Neural cell (in vitro differentiated cells): ENCODE measurements around the gene DAAM2. TPM values are rescaled to one million over a fixed set of nuclear protein-coding genes. Genes with fewer than 3 reads are reported as not detected.

ENCODE experiments used
- H2AFZ ChIP-seq: fragments of 200-600, 300-800 bp; sonication (generic), shearing (Covaris generic); 2 replicates; pipeline ENCODE4 v1.6.0; 2014; ENCODE audit warnings: low read depth, mild to moderate bottlenecking, antibody characterized with exemption, low read length, moderate library complexity
- H3F3A ChIP-seq: fragments of 200-600 bp; shearing (Covaris generic); 2 replicates; pipeline ENCODE4 v1.6.1; 2016; ENCODE audit warnings: mild to moderate bottlenecking, moderate library complexity, mixed read lengths, antibody characterized with exemption, low read length; ENCODE audit not compliant: insufficient read depth, poor library complexity, severe bottlenecking
- H3K27ac ChIP-seq: fragments of 200-600, 300-800 bp; sonication (generic), shearing (Covaris generic); 2 replicates; pipeline ENCODE4 v1.5.1; 2014; ENCODE audit warnings: mild to moderate bottlenecking, low read length, moderate library complexity
- H3K27me3 ChIP-seq: fragments of 300-800, 200-600 bp; sonication (generic), shearing (Covaris generic); 2 replicates; pipeline ENCODE4 v1.6.0; 2014; ENCODE audit warnings: mild to moderate bottlenecking, low read depth, low read length, moderate library complexity; ENCODE audit not compliant: insufficient read depth
- H3K36me3 ChIP-seq: fragments of 300-800, 200-600 bp; sonication (generic), shearing (Covaris generic); 2 replicates; pipeline ENCODE4 v1.5.1; 2014; ENCODE audit warnings: mild to moderate bottlenecking, antibody characterized with exemption, low read length, moderate library complexity; ENCODE audit not compliant: insufficient read depth
- H3K4me2 ChIP-seq: fragments of 300-800, 200-600 bp; sonication (generic), shearing (Covaris generic); 2 replicates; pipeline ENCODE4 v1.6.0; 2014; ENCODE audit warnings: mild to moderate bottlenecking, low read length
- H3K4me3 ChIP-seq: fragments of 300-800, 200-600 bp; sonication (generic), shearing (Covaris generic); 2 replicates; pipeline ENCODE4 v1.5.1; 2014; ENCODE audit warnings: mild to moderate bottlenecking, low read length, moderate library complexity
- H3K79me2 ChIP-seq: fragments of 200-600 bp; shearing (Covaris generic); replicated peaks from 2 replicates; pipeline ENCODE4 v1.6.0; 2014; ENCODE audit warnings: mild to moderate bottlenecking, low read length, moderate library complexity; ENCODE audit not compliant: insufficient read depth
- H3K9ac ChIP-seq: fragments of 300-800, 200-600 bp; sonication (generic), shearing (Covaris generic); 2 replicates; pipeline ENCODE4 v1.6.1; 2016; ENCODE audit warnings: mild to moderate bottlenecking, low read length, mixed read lengths
- H3K9me2 ChIP-seq: fragments of 200-600 bp; shearing (Covaris generic); 2 replicates; pipeline ENCODE4 v1.6.1; 2016; ENCODE audit warnings: mild to moderate bottlenecking, low read length, mixed read lengths; ENCODE audit not compliant: insufficient read depth
- H3K9me3 ChIP-seq: fragments of 200-600, 300-800 bp; sonication (generic), shearing (Covaris generic); 2 replicates; pipeline ENCODE4 v1.6.1; 2016; ENCODE audit warnings: mild to moderate bottlenecking, mixed run types, low read length, moderate library complexity, mixed read lengths
- H4K20me1 ChIP-seq: fragments of 200-600 bp; shearing (Covaris generic); 2 replicates; pipeline ENCODE4 v1.6.1; 2016; ENCODE audit warnings: mild to moderate bottlenecking, mixed run types; ENCODE audit not compliant: insufficient read depth
- EP300 ChIP-seq: fragments of 450-650 bp; conservative IDR thresholded peaks from 2 replicates; pipeline ENCODE4 v1.6.1; 2014; ENCODE audit warnings: antibody characterized with exemption, mild to moderate bottlenecking, moderate library complexity; ENCODE audit not compliant: poor library complexity, severe bottlenecking
- EZH2 ChIP-seq: fragments of 200-600, 300-800 bp; shearing (Covaris generic), sonication (generic); IDR thresholded peaks from 2 replicates; pipeline ENCODE4 v1.6.1; 2014; ENCODE audit warnings: antibody characterized with exemption, low read length, borderline replicate concordance, mild to moderate bottlenecking; ENCODE audit not compliant: insufficient read depth, poor library complexity, severe bottlenecking
- MXI1 ChIP-seq: fragments of 450-650 bp; conservative IDR thresholded peaks from 2 replicates; pipeline ENCODE4 v1.6.1; 2014; ENCODE audit warnings: antibody characterized with exemption, mild to moderate bottlenecking; ENCODE audit not compliant: poor library complexity, severe bottlenecking
- POLR2AphosphoS5 ChIP-seq: IDR thresholded peaks from 2 replicates; pipeline ENCODE4 v1.6.1; 2012
- RAD21 ChIP-seq: fragments of 450-650 bp; conservative IDR thresholded peaks from 2 replicates; pipeline ENCODE4 v1.6.1; 2014; ENCODE audit warnings: antibody characterized with exemption, mild to moderate bottlenecking, moderate library complexity
- SMC3 ChIP-seq: fragments of 450-650 bp; conservative IDR thresholded peaks from 2 replicates; pipeline ENCODE4 v1.6.1; 2014; ENCODE audit warnings: antibody characterized with exemption, mild to moderate bottlenecking, moderate library complexity; ENCODE audit not compliant: poor library complexity
- TAF1 ChIP-seq: IDR thresholded peaks from 2 replicates; pipeline ENCODE4 v1.6.1; 2012; ENCODE audit warnings: low read depth
- polyA plus RNA-seq: library from polyadenylated mRNA; depleted of rRNA; stranded (reverse); fragments of >200 nt; gene quantifications from 2 replicates; pipeline ENCODE4 v1.2.3, GENCODE V29; 2014
- TF ChIP-seq, protein P1 (sequence below): fragments of 450-650 bp; IDR thresholded peaks from 2 replicates; pipeline ENCODE4 v1.5.1; 2014; ENCODE audit warnings: antibody characterized with exemption, mild to moderate bottlenecking, moderate library complexity; ENCODE audit not compliant: poor library complexity, severe bottlenecking
- TF ChIP-seq, protein P2 (sequence below): IDR thresholded peaks from 2 replicates; pipeline ENCODE4 v1.6.1; 2012; ENCODE audit warnings: borderline replicate concordance

The DAAM2 gene
- polyA plus RNA-seq, 1 donor from 2014 or later: 1.2 TPM

GRCh38 chr6:39942903-39943580 lies 150.9 kb downstream of the DAAM2 start:
- H3K9ac ChIP-seq: no peak overlapping the region
- no peaks in the 10 kb centered on the region for H3K9me3 ChIP-seq
- no peak overlapping the region for H3K27ac ChIP-seq
- no peak overlapping the region for H3K4me3 ChIP-seq
- no peaks in the 10 kb centered on the region for H3K9me2 ChIP-seq
- no peaks in the 10 kb centered on the region for H3K27me3 ChIP-seq
- H3K36me3 ChIP-seq: no peaks in the 10 kb centered on the region
- TF ChIP-seq TAF1 (no peak), POLR2AphosphoS5 (no peak), RAD21 (no peak), EZH2 (no peak), MXI1 (no peak)
- H2AFZ ChIP-seq: no peak overlapping the region
- no peaks in the 10 kb centered on the region for H4K20me1 ChIP-seq
- H3K79me2 ChIP-seq: no peaks in the 10 kb centered on the region
- no peaks in the 10 kb centered on the region for H3F3A ChIP-seq
- no peak overlapping the region for H3K4me2 ChIP-seq

DNA sequence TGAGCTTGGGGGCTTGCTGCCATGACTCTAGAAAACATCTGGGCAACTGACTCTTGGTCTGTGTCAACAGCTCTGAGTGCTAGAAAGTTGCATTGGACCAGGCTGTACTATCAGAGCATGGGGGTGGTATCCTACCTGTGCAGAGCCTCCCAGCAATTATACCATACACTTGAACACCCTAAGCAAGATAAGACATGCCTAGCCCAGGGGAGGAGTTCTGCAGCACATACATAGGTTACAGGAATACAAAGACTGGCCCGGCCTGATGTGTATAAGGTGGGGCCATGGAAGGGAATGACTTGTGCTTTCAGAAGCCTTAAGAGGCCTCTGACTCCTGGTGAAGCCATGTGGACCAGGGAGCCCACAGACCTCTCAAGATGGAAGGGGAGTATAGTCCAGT lies 153.4 kb downstream of the DAAM2 start:
- no peak overlapping the region for H3K9ac ChIP-seq
- H4K20me1 ChIP-seq: no peaks in the 10 kb centered on the region
- no peak overlapping the region for H3K27ac ChIP-seq
- H3K27me3 ChIP-seq: no peaks in the 10 kb centered on the region
- H3F3A ChIP-seq: no peaks in the 10 kb centered on the region
- no peak overlapping the region for H3K4me3 ChIP-seq
- no peaks in the 10 kb centered on the region for H3K9me3 ChIP-seq
- no peak overlapping the region for H3K4me2 ChIP-seq
- H2AFZ ChIP-seq: no peak overlapping the region
- no peaks in the 10 kb centered on the region for H3K79me2 ChIP-seq
- no peaks in the 10 kb centered on the region for H3K9me2 ChIP-seq
- no peak for TF ChIP-seq EP300
- TF ChIP-seq SMC3: no peak
- TF ChIP-seq MXI1: no peak
- no peak for TF ChIP-seq POLR2AphosphoS5
- TF ChIP-seq, protein P1, sequence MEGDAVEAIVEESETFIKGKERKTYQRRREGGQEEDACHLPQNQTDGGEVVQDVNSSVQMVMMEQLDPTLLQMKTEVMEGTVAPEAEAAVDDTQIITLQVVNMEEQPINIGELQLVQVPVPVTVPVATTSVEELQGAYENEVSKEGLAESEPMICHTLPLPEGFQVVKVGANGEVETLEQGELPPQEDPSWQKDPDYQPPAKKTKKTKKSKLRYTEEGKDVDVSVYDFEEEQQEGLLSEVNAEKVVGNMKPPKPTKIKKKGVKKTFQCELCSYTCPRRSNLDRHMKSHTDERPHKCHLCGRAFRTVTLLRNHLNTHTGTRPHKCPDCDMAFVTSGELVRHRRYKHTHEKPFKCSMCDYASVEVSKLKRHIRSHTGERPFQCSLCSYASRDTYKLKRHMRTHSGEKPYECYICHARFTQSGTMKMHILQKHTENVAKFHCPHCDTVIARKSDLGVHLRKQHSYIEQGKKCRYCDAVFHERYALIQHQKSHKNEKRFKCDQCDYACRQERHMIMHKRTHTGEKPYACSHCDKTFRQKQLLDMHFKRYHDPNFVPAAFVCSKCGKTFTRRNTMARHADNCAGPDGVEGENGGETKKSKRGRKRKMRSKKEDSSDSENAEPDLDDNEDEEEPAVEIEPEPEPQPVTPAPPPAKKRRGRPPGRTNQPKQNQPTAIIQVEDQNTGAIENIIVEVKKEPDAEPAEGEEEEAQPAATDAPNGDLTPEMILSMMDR: no peak
- TF ChIP-seq RAD21: no peak
- no peak for TF ChIP-seq EZH2
- TF ChIP-seq TAF1: no peak
- TF ChIP-seq, protein P2, sequence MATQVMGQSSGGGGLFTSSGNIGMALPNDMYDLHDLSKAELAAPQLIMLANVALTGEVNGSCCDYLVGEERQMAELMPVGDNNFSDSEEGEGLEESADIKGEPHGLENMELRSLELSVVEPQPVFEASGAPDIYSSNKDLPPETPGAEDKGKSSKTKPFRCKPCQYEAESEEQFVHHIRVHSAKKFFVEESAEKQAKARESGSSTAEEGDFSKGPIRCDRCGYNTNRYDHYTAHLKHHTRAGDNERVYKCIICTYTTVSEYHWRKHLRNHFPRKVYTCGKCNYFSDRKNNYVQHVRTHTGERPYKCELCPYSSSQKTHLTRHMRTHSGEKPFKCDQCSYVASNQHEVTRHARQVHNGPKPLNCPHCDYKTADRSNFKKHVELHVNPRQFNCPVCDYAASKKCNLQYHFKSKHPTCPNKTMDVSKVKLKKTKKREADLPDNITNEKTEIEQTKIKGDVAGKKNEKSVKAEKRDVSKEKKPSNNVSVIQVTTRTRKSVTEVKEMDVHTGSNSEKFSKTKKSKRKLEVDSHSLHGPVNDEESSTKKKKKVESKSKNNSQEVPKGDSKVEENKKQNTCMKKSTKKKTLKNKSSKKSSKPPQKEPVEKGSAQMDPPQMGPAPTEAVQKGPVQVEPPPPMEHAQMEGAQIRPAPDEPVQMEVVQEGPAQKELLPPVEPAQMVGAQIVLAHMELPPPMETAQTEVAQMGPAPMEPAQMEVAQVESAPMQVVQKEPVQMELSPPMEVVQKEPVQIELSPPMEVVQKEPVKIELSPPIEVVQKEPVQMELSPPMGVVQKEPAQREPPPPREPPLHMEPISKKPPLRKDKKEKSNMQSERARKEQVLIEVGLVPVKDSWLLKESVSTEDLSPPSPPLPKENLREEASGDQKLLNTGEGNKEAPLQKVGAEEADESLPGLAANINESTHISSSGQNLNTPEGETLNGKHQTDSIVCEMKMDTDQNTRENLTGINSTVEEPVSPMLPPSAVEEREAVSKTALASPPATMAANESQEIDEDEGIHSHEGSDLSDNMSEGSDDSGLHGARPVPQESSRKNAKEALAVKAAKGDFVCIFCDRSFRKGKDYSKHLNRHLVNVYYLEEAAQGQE: no peak
- H3K36me3 ChIP-seq: no peaks in the 10 kb centered on the region

GRCh38 chr6:39947611-39948068 lies 155.5 kb downstream of the DAAM2 start:
- no peaks in the 10 kb centered on the region for H3K36me3 ChIP-seq
- H2AFZ ChIP-seq: no peak overlapping the region
- no peaks in the 10 kb centered on the region for H3K27me3 ChIP-seq
- no peaks in the 10 kb centered on the region for H3K9me2 ChIP-seq
- no peaks in the 10 kb centered on the region for H3K79me2 ChIP-seq
- H3K4me2 ChIP-seq: no peak overlapping the region
- no peaks in the 10 kb centered on the region for H3F3A ChIP-seq
- H3K4me3 ChIP-seq: no peak overlapping the region
- no peaks in the 10 kb centered on the region for H3K9me3 ChIP-seq
- no peaks in the 10 kb centered on the region for H4K20me1 ChIP-seq
- TF ChIP-seq EZH2 (no peak), POLR2AphosphoS5 (no peak), EP300 (no peak), SMC3 (no peak)
- TF ChIP-seq, protein P1: no peak
- TF ChIP-seq, protein P2: no peak
- no peak overlapping the region for H3K27ac ChIP-seq
- no peak overlapping the region for H3K9ac ChIP-seq
